MM.1S (cell line): ENCODE measurements around the gene R3HDM4.

Experiments
- DNase-seq: peaks from one replicate; pipeline ENCODE4 v3.0.0-alpha.2; 2015
- H2AFZ ChIP-seq: fragments of 300-600 bp; sonication (generic); 2 replicates; pipeline ENCODE4 v1.6.0; 2016; ENCODE audit warnings: antibody characterized with exemption, low read length
- H3F3A ChIP-seq: fragments of 300-600 bp; sonication (generic); 2 replicates; pipeline ENCODE4 v1.6.1; 2016; ENCODE audit warnings: mild to moderate bottlenecking, antibody characterized with exemption, low read length, moderate library complexity, mixed read lengths; ENCODE audit not compliant: insufficient read depth
- H3K27ac ChIP-seq: fragments of 300-600 bp; sonication (generic); 2 replicates; pipeline ENCODE4 v1.5.1; 2016; ENCODE audit warnings: mild to moderate bottlenecking, low read length
- H3K27me3 ChIP-seq: fragments of 300-600 bp; sonication (generic); replicated peaks from 2 replicates; pipeline ENCODE4 v1.6.0; 2016; ENCODE audit warnings: low read length; ENCODE audit not compliant: insufficient read depth
- H3K36me3 ChIP-seq: fragments of 300-600 bp; sonication (generic); replicated peaks from 2 replicates; pipeline ENCODE4 v1.6.1; 2016; ENCODE audit warnings: mild to moderate bottlenecking, low read length, mixed read lengths; ENCODE audit not compliant: insufficient read depth
- H3K4me1 ChIP-seq: fragments of 300-600 bp; sonication (generic); 2 replicates; pipeline ENCODE4 v1.6.1; 2016; ENCODE audit warnings: low read length, mixed read lengths
- H3K4me2 ChIP-seq: fragments of 300-600 bp; sonication (generic); 2 replicates; pipeline ENCODE4 v1.6.0; 2016; ENCODE audit warnings: low read depth, low read length
- H3K4me3 ChIP-seq: fragments of 300-600 bp; sonication (generic); 2 replicates; pipeline ENCODE4 v1.5.1; 2016; ENCODE audit warnings: low read length, mixed read lengths
- H3K79me2 ChIP-seq: fragments of 300-600 bp; sonication (generic); 2 replicates; pipeline ENCODE4 v1.6.1; 2016; ENCODE audit warnings: mixed run types, low read length, mixed read lengths
- H3K9ac ChIP-seq: fragments of 300-600 bp; sonication (generic); 2 replicates; pipeline ENCODE4 v1.6.1; 2016; ENCODE audit warnings: low read length, mixed read lengths
- H3K9me2 ChIP-seq: fragments of 300-600 bp; sonication (generic); replicated peaks from 2 replicates; pipeline ENCODE4 v1.6.1; 2016; ENCODE audit warnings: mild to moderate bottlenecking, low read length, mixed read lengths; ENCODE audit not compliant: insufficient read depth
- H3K9me3 ChIP-seq: fragments of 300-600 bp; sonication (generic); replicated peaks from 2 replicates; pipeline ENCODE4 v1.6.1; 2016; ENCODE audit warnings: mild to moderate bottlenecking, low read length, mixed read lengths; ENCODE audit not compliant: insufficient read depth
- H4K20me1 ChIP-seq: fragments of 300-600 bp; sonication (generic); 2 replicates; pipeline ENCODE4 v1.6.1; 2016; ENCODE audit warnings: mild to moderate bottlenecking, low read length, moderate library complexity, mixed read lengths; ENCODE audit not compliant: insufficient read depth
- EZH2 ChIP-seq: fragments of 300-600 bp; sonication (generic); optimal IDR thresholded peaks from 2 replicates; pipeline ENCODE3; 2017; ENCODE audit warnings: low read depth, mild to moderate bottlenecking, antibody characterized with exemption, low read length, mixed read lengths
- EZH2phosphoT487 ChIP-seq: fragments of 300-600 bp; sonication (generic); IDR thresholded peaks from 2 replicates; pipeline ENCODE4 v1.6.1; 2018; ENCODE audit warnings: antibody characterized with exemption, low read length
- TF ChIP-seq, protein P1 (sequence below): fragments of 300-600 bp; sonication (generic); IDR thresholded peaks from 2 replicates; pipeline ENCODE4 v1.5.1; 2016; ENCODE audit warnings: antibody characterized with exemption, low read length, mixed read lengths

The R3HDM4 gene

DNA sequence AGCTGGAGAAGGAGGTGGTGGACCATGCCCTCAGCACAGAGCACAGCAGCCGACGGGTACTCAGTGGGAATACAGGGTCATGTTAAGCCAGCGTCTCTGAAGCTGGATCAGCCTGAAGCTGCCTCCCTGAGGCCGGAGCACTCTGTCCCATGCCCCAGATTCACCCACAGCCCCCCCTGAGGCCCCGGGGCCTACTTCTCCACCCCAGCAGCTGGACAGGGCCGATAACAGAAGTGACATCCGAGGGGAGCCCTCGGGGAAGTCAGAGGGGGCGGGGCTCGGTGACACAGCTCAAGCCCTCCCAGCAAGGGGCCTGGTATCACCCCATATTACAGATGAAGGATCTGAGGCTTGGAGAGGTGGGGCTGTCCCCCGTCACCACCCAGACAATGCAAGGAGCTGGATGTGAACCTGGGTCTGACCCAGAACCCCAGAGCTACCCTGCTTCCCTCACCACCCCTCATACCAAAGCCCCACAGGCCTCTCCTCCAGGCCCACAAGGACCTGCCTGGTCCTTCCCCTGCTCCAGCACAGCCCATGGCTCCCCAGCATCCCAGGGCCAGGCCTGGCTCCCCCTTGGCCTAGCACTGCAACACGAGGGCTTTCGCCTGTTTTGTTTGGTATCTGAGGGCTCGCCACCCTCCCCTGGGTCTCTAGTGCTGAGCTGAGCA is 5.7 kb downstream of the R3HDM4 start:
- Histone ChIP-seq H3K4me1 (0 out of 2 replicates have a peak, but pooled peaks cover 7% of the 10 kb centered on the region), H4K20me1 (no peaks in the 10 kb centered on the region)

DNA sequence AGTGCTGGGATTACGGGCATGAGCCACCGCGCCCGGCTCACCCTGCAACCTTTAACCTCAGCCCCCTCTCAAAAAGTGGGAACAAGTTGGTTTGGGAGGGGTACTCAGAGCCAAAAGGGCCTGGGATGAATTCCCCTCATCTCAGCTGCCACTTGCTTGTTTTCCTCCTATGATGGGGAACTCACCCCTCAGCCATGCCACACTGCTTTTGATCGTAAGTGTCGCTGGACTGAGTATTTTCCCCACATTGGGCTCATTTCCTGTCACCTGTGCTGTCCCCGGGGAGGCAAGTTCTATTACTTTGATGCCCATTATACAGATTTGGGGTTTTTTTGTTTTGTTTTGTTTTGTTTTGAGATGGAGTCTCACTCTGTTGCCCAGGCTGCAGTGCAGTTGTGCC is 6.5 kb downstream of the R3HDM4 start:
- Histone ChIP-seq H3K9me3 (no peaks in the 10 kb centered on the region), H2AFZ (no peak overlapping the region), H3K4me1 (0 out of 2 replicates have a peak, but pooled peaks cover 7% of the 10 kb centered on the region), H3K36me3 (no peaks in the 10 kb centered on the region), H3K4me2 (no peak overlapping the region), H3K27me3 (no peaks in the 10 kb centered on the region), H3K79me2 (peaks cover 13% of the 10 kb centered on the region), H3K27ac (no peak overlapping the region), H4K20me1 (no peaks in the 10 kb centered on the region), H3K4me3 (no peak overlapping the region), H3K9me2 (no peaks in the 10 kb centered on the region), H3F3A (peaks cover 9% of the 10 kb centered on the region), H3K9ac (no peak overlapping the region)
- no peak for DNase-seq
- TF ChIP-seq, protein P1, sequence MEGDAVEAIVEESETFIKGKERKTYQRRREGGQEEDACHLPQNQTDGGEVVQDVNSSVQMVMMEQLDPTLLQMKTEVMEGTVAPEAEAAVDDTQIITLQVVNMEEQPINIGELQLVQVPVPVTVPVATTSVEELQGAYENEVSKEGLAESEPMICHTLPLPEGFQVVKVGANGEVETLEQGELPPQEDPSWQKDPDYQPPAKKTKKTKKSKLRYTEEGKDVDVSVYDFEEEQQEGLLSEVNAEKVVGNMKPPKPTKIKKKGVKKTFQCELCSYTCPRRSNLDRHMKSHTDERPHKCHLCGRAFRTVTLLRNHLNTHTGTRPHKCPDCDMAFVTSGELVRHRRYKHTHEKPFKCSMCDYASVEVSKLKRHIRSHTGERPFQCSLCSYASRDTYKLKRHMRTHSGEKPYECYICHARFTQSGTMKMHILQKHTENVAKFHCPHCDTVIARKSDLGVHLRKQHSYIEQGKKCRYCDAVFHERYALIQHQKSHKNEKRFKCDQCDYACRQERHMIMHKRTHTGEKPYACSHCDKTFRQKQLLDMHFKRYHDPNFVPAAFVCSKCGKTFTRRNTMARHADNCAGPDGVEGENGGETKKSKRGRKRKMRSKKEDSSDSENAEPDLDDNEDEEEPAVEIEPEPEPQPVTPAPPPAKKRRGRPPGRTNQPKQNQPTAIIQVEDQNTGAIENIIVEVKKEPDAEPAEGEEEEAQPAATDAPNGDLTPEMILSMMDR: no peak
- TF ChIP-seq EZH2phosphoT487 (no peak), EZH2 (no peak)

More for the DNA sequence above, 5.7 kb downstream of the R3HDM4 start:
- Histone ChIP-seq H3K79me2 (peaks cover 17% of the 10 kb centered on the region), H3K4me2 (no peak overlapping the region), H3K36me3 (no peaks in the 10 kb centered on the region), H3K9me2 (no peaks in the 10 kb centered on the region), H3K9ac (no peak overlapping the region), H3K27me3 (no peaks in the 10 kb centered on the region), H3K9me3 (no peaks in the 10 kb centered on the region), H2AFZ (no peak overlapping the region), H3K27ac (no peak overlapping the region), H3K4me3 (no peak overlapping the region), H3F3A (peaks cover 9% of the 10 kb centered on the region)
- TF ChIP-seq, protein P1: no peak
- TF ChIP-seq EZH2phosphoT487: no peak
- no peak for TF ChIP-seq EZH2
- no peak for DNase-seq

DNA sequence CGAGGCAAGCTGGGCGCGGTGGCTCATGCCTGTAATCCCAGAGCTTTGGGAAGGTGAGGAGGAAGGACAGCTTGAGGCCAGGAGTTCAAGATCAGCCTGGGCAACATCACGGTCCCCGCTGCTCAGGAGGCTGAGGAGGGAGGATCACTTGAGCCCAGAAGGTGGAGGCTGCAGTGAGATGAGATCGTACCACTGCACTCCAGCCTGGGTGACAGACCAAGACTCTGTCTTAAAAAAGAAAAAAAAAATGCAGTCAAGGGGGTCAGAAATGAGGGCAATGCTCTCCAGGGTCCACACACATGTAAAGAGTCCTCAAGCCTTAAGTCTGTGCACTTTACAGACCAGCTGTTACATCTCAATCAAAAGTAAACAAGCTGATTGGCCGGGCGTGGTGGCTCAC is 8.5 kb downstream of the R3HDM4 start:
- Histone ChIP-seq H3K36me3 (no peaks in the 10 kb centered on the region), H3K79me2 (peaks cover 8% of the 10 kb centered on the region), H3K9ac (no peak overlapping the region), H2AFZ (no peak overlapping the region), H3K4me3 (no peak overlapping the region), H3K9me2 (no peaks in the 10 kb centered on the region), H3K27me3 (no peaks in the 10 kb centered on the region), H3K27ac (no peak overlapping the region), H3K9me3 (no peaks in the 10 kb centered on the region), H3F3A (peaks cover 6% of the 10 kb centered on the region), H3K4me1 (0 out of 2 replicates have a peak, but pooled peaks cover 4% of the 10 kb centered on the region), H3K4me2 (no peak overlapping the region), H4K20me1 (no peaks in the 10 kb centered on the region)
- TF ChIP-seq EZH2phosphoT487: no peak
- no peak for TF ChIP-seq EZH2
- TF ChIP-seq, protein P1: no peak
- no peak for DNase-seq
